GM18517 (cell line): ENCODE results near the gene TMEM125.

ENCODE experiments used
- ATAC-seq: cut with Tn5 transposase; IDR thresholded peaks from one replicate; pipeline ENCODE4 v1.9.1; 2021; ENCODE audit warnings: mild to moderate bottlenecking, moderate library complexity; ENCODE audit not compliant: unreplicated experiment

Gene TMEM125

DNA sequence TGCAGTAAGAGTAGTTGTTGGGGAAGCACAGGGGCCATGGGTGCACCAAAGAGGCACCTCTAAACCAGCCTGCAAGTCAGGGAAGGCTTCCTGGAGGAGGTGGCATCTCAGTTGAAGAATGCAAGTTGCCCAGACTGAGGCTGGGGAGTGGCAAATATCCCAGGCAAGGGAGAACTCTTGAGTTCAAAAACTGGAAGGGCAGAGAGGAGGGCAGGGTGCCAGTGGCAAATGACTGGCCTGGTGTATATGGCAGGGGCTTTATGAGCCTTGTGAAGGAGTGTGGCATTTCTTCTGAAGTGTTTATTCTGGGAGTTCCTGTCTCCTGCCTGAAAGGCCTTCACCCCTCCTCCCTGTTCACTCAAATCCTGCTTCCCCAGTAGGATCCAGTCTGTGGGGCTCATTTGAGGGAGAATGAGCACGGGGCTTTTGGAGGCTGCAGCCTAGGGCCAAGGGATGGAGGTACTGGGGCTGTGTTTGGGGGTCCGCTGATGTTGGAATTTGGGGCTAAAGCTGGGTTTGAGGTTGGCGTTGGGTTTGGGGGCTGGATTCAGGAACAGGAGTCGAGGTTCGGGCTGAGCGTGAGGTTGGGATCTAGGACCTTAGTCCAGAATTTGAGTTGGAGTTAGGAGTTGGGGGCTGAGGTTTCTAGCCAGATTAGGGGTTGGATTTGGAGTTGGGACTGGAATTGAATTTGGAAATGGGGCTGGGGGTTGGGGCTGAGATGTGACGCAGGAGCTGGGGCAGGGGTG is at the start of gene TMEM125:
TSS of gene TMEM125 (plus strand) at position 357 of the 749 bp plus-strand sequence. CDS start 2,740 bp downstream, outside the sequence.
- ATAC-seq: no peak

DNA sequence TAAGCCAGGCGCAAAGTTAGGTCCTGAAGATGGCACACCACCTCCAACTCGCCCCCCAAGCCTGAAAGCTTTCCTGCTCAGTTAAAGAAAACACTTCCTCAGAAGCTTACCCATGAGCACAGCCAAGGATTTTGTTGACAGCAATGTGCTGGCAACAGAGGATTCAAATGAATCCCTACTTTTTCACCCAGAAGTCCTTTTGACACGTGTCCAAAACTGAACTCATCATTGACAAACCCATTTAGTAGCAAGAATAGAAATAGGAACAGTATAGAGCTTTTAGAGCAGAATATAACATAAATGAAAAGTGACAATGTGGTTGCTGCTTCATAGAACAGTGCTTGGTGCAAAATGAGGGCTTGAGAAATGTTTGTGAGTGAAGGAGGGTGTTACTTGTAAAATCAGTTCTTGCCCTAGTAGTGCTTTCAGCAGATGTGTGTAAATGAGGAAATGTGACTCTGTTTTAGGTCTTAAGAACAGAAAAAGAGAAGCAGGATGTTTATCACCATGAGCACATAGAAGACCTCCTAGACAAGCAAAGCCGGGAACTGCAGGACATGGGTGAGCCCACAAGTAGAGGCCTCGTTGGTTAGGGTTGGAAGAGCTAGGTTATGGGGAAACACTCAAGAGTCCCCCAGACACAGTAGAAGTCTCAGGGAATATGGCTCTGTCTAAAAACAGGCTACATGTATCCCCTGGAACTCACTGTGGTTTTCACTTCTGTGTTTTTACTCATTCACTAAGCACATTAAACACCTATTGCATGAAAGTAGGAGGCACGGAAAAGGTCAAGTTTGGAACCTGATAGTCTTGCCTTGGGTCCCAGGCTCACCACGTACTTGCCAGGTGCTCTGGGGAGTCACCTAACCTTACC is 48.6 kb upstream of the TMEM125 start:
- peak; percentile 83 for ATAC-seq

DNA sequence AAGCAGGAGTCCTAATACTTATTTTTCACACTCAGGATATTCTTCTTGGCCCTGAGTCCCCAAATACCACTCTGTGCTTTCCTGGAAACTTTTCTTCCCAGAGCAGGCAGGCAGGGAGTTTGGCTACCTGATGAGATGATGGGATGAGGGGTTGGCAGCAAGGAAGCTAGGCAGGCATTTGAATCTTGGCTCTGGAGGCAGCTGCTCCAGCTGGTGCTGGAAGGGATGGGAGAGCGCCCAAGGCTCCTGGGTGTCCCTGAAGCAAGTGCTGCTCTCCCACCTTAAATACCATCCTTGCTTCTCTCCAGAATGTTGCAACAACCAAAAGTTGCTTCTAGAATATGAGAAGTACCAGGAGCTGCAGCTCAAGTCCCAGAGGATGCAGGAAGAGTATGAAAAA is 48.0 kb upstream of the TMEM125 start:
- ATAC-seq: no peak

DNA sequence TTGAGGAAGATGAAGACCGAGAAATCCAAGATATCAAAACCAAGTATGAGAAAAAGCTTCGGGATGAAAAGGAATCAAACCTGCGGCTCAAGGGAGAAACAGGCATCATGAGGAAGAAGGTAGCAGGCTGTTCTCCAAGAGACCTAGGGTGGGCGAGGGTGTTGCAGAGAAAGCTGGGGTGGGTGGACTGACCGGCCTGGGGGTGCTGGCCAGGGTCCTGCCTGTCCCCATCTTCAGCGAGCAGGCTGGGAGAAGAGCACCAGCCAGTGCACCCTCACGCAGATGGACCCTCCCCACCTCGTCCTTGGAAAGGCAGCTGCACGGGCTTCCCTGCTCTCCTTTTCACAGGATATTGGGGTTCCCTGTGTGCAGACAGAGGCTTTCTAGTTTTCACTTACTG is 46.9 kb upstream of the TMEM125 start:
- ATAC-seq: no peak

DNA sequence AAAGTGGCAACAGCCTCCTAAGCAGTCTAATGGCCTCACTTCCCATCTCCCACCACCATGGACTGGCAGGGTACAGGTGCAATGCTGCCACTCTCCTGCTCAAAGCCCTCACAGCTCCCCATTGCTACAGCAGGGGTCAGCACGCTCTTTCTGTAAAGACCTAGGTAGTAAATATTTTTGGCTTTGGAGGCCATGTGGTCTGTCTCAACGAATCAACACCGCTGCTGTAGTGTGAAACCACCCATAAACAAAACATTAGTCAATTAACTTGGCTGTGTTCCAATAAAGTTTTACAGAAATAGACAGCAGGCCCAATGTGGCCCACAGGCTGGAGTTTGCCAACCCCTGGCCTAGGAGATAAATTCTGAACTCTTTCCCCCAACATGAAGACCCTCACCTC is 44.6 kb upstream of the TMEM125 start:
- no peak for ATAC-seq

DNA sequence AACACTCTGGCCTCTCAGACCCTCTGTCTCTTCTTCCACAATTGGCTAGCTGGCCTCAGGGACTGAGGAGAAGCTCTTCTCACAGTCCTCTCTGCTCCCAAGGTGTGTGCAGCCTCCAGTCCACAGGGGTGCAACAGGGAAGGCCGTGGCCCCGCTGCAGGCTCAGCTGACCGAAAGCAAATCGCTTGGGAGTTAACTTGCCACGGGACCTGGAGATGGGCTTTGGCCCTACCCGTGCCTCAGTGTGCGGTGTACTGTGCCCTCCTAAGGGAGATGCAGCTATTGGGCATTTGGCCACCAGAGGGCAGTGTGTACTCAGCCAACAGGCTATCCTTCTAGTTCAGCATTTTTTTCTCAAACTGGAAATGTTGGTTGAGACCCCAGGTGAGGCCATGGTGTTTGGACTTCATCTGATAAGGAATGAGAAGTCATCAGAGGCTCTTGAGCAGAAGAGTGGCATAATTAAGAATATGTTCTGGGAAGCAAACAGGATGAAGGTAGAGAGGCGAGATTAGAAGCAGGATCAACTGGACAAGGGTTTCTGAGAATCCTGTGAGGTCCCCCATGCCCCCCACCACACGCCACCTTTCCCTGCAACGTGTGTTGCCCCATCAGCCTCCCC is 42.5 kb upstream of the TMEM125 start:
- no peak for ATAC-seq

DNA sequence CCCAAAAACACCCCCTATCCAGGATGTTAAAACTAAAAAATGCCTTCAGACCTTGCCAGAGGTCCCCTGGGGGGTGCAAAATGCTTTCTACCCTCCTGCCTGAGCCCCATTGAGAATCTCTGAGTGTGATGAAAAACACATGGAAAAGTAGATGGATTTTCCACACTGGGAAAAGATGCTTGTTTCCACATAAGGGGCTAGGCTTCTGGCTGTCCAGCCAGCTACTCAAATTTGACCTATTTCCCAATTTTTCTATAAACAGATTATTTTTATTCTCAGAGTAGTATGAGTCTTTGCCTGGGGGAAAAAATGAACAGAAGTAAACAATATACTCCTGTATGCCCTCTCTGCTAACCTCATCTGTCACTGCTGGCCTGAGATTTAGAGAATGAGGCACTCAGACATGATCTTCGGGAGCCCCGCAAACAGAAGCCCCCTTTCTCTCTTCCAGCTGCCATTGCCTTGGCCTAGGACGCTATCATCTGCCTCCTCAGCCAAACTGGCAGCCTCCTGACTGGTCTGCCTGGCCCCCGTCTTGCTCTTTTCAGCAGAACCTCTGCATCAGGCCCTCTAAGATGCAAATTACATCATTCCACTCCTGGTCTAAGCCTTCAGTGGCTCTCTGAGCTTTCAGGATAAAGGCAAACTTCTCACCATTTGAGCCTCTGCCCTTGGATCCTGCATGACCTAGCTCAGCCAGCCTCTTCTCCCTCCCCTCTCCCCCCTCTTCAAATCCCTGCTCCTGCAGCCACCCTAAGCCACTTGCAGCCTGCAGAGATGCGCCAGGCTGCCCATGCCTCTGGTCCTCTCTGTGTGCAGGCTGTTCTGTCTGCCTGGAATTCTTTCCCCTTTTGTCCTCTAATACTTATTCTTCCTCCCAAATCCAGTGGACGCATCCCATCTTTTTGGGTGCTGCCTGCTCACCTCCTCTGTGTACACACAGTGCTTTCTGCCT is 39.7 kb upstream of the TMEM125 start:
- ATAC-seq: no peak

DNA sequence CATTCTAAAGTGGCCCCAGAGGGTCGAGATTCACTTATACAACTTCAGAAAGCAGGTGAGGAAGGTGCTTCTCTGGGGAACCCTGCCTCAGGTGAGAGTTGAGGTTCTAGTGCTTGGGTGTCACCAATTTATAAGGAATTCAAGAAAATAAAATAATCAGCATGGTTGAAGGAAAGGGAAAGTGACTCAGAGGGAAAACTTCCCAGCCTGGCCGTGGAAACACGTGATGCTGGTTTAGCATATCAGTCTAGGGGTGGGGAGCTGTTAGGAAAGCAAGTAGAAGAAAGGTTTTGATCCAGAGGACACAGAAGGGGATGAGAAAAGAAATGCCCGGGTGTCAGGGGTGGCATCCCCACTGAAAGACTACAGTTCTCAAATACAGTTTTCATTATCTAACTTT is 37.7 kb upstream of the TMEM125 start:
- ATAC-seq: no peak

DNA sequence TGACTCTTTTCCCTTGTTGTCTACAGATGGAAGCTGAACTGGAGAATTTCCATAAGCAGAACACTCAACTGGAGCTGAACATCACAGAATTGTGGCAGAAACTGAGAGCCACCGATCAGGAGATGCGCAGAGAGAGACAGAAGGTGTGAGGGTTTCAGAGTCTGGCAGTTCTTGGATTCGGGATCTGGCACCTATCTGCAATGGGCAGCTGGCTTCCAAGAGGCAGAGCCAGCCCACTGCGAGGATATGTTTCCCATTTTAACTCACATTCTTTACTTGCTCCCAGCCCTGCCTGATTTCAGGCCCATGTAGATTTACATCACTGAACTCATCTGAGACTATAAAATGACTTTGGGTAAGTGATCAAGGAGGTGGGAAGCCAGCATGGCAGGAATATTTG is 37.3 kb upstream of the TMEM125 start:
- no peak for ATAC-seq

DNA sequence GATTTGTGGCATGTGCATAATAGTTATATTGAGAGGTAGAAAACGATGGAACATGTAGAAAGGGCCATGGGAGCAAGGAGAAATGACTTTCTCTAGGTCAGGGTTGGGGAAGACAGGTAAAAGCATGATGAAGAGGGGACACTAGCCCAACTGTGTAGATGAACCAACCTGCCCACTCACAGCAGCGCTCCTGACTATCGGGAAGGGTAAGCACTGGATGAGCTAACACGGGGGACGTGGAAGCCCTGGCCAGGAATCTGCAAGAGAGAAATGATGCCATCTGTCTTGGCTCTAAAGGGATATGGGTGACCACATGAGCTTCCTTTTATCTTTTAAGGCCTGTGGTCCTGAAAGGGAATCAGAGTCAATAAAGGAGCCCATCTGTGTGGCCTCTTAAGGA is 36.2 kb upstream of the TMEM125 start:
- no peak for ATAC-seq

DNA sequence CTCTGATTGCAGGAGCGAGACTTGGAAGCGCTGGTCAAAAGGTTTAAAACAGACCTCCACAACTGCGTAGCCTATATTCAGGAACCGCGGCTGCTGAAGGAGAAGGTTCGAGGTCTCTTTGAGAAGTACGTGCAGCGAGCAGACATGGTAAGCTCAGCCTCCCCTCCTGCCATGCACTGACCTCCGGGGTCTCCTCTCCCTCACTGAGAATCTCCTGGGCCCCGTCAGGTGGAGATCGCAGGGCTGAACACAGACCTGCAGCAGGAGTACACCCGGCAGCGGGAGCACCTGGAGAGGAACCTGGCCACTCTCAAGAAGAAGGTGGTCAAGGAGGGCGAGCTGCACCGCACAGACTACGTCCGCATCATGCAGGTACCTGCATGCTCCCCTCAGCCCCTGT is 35.5 kb upstream of the TMEM125 start:
- no peak for ATAC-seq

DNA sequence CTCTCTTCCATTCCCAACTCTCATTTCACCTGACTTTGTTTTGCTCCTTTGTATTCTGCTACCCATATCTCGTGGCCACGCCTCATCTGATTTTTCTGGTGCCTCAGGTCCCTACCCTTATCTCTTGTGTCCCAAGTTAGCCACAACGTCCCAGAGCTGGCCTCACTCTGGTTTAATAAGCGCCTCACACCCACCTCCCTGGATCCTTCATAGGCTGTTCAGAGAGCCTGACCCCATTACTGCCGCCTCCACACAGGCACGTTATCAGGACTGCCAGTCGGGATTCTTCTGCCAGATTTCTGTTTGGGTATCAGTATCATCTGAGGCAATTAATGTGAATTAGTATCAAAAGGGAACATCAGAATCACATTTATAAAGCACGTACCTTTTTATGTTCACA is 34.7 kb upstream of the TMEM125 start:
- no peak for ATAC-seq

DNA sequence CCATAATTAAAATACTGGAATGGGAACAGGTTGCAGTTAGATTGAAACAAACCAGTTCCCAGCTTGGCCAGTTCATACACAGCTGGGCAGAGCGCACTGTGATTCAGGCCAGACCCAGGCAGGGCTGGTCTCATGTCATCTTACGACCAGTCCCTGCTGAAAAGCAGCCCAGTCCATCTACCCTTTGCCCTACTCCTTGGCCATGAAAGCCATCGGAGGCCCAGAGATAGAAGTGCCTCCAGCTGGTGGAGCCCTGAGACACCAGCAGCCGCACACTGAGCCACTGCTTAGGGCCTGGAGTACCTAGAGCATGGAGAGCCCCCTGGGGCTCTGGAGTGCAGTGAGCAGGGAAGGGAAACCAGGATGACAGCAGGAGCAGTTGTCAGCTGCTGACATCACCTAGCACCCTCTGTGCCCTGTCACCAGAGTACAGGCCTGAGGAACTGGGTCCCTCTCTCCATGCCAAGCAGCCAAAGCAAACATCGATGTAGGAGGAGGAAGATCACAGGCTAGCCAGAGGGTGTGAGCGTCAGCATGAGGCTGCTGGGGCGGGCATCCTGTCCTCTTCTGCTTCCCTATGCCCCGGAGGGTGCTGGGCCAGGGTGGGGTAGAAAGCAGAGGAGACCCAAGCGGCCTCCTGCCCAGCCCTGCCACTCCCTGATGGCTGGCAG is 34.2 kb upstream of the TMEM125 start:
- ATAC-seq: no peak

DNA sequence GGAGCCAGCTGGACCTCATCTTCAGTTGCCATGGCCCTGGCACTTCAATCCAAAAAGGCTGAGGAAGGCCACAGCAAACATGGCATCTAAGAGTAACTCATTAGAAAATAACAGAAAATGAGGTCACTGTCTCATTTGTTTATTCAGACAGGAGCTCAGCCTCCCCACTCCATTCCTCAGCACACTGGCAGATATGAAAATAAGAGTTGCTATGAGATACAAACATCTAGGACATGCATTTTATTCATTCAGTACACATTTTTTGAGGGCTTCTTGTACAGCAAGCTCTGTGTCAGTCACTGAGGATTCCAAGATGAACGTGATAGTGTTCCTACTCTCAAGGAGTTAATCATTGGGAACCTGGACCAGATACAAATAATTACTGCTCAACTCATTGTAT is 32.7 kb upstream of the TMEM125 start:
- no peak for ATAC-seq

DNA sequence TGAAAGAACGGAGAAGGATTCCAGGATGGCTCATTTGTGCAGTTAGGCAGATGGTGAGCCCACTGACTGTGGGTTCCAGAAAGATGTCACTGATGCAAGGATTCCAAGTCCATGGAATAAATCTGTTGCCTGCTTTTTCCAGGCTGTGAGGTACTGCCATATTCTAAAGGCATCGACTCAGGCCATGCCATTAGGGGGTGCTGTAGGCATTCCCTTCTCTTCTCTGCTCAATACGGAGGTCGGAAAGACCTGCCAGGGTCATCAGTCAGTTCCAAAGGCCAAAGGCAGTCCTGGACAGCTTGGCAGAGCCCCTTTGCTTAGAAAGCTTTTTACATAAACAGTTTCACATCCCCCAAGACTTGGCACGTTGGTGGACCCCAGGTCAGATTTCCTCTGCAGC is 31.7 kb upstream of the TMEM125 start:
- no peak for ATAC-seq

DNA sequence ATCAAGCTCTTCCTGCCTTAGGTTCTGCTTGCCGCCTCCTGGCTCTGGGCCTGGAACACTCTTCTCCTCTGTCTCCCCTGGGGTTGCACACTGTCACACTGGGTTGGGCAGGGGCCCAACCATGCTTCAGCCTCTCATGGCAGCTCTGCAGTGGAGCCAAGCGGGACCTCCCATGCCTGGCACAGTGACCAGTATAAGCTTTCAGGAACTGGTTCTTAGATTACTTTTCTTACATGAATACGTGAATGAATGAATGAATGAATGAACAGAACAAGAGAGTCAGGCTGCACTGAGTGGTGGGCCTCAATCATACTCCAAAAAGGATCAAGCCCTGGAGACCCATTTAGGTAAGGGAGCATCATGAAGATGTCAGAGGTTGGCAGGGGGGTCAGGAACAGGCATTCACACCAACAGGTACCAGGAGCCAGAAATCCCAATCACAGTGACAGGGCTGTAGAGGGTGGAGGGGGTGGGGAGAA is 30.8 kb upstream of the TMEM125 start:
- no peak for ATAC-seq

DNA sequence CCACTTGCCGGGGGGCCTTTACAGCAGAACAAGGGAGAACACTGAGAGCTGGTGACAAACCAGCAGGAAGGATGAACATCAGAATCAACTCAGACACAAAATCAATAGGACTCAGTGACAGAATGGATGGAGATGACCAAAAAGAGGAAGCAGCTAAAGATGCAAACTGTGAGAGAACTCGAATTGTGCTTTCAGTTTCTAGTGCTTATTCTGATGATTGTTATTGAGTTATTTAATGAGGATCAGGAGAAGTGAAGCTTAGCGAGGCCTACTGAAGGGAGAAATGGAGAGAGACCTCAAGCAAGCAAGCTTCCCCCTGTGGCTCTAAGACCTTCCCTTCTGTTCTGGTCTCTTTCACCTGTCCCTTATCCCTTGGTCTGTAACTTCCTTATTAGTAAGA is 30.3 kb upstream of the TMEM125 start:
- peak; percentile 87 for ATAC-seq

DNA sequence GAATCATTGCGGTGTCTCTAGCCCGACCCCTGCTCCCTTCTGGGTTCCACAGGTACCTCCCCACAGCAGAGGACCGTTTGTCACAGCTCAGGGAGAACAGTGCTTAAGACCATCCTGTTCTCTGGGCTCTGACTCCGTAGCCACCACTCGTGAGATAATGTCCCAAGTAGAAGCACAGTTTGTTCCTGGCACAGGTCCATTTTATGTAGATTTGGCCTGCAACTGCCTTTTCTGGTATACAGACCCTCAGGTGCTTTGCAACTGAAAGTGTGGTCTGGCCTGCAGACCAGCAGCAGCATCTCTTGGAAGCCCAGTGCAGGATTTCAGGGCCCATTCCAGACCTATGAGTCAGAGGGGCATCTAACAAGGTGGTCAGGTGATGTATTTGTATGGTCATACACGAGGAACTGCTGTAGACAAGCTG is 28.4 kb upstream of the TMEM125 start:
- ATAC-seq: no peak

DNA sequence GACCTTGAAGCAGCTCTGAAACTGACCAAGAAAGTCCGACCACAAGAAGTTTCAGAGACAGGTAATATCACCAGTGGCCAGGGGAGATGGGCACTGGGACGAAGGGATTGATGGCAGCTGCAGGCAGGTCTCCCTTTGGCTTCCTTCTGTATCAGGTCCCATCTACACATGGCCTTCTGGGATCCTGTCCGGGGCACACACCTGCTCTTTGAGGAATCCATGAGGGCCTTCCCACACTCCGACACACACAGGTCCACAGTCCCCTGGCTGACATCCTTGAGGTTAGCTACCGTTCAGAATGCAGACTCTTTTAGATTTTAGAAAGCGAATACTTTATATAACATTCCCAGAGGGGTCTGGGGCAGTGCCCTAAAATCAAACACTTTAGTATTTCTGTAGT is 26.5 kb upstream of the TMEM125 start:
- ATAC-seq: no peak
